ENCODE measurements around the gene PYURF. TPM values are rescaled to one million over a fixed set of nuclear protein-coding genes. Genes with fewer than 3 reads are reported as not detected.

The PYURF gene
- 97.8 and 103 TPM in 2 replicates for total RNA-seq

DNA sequence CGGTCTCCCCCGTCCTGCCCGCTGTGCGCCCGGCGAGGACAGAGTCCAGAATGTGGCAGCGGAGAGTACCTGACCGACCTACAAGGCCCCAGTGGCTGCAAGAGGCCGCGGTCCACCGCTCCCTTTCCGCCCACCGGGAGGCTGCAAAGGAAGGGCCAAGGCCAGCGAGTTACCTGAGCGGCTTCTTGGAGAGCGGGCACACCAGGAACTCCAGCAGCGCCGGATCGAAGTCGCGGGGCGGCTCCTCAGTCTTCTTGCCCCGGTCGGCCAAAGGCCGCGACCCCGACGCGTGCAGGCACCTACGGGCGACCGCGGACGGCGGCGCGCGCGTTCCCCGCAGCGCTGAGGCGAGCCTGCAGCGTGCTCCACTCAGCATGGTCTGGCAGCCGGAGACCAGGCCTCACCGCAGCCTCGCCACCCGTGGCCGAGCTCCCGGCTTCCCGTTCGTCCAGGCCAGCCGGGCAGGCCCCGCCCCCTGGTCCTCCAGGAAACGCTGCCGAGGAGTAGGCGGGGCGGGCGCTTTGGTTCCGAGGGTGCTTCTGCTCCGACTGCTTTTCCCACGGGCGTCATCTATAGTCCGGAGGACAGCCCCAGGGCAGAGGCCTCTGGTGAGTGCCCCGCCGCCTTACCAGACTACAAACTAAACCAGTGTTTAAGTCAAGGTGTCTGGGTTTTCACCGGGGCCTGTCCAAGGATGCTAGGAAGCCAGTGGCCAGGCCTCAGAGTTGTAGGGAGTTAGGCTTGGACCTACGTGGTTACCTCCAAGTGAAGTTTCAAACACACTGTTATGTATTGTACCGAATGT, at the start of gene PYURF:
Gene PYURF, minus strand, starts transcription at position 452 of the 805 bp plus-strand sequence. Its CDS starts 76 bp downstream, at position 376.

Other genes starting within 250 kb of the PYURF start
- gene PPM1K, start 239.2 kb downstream of the PYURF start, total RNA-seq: 8.2 and 9.1 TPM in 2 replicates
- gene HERC6, start 144.9 kb downstream of the PYURF start, total RNA-seq: 2.9 and 3.1 TPM in 2 replicates
- 0.28 and 0.63 TPM in 2 replicates for gene HERC5, start 66.7 kb downstream of the PYURF start, total RNA-seq
- 8.7 and 17.8 TPM in 2 replicates for gene HERC3, start 68.7 kb upstream of the PYURF start, total RNA-seq
- gene NAP1L5, start 174.1 kb upstream of the PYURF start, total RNA-seq: 4.1 and 6.3 TPM in 2 replicates